Measurements from ENCODE around the gene ZNF660. TPM values are rescaled to one million over a fixed set of nuclear protein-coding genes. Genes with fewer than 3 reads are reported as not detected.

The ZNF660 gene
- total and polyA plus RNA-seq, 10 of the 15 experiments (the other 5 are each of a cell fraction or from before 2014, with no cell fraction given) = 0.62 to 2.6 (median 1.7) TPM

Other genes starting within 250 kb of the ZNF660 start
Only the 7 nearest of the 9 such genes appear.
- 4.9 and 5.4 TPM in 2 replicates for gene ZNF445, start 107.3 kb upstream of the ZNF660 start, total RNA-seq (2014; rRNA removed)
- gene ZNF445, start 107.3 kb upstream of the ZNF660 start, total RNA-seq (2014; rRNA removed; fragmentation: Illumina TruSeq; extraction: Trizol) = 7.6 and 9.0 TPM in 2 replicates
- gene ZNF445, start 107.3 kb upstream of the ZNF660 start, total RNA-seq (2021) = 14.4 and 15.5 TPM in 2 replicates
- 5.7 and 6.2 TPM in 2 replicates for gene ZNF445, start 107.3 kb upstream of the ZNF660 start, polyA plus RNA-seq (2011; rRNA removed)
- 7.2 and 8.6 TPM in 2 replicates for gene ZNF445, start 107.3 kb upstream of the ZNF660 start, polyA plus RNA-seq (2014; fragmentation: Illumina TruSeq; extraction: Trizol)
- gene ZNF445, start 107.3 kb upstream of the ZNF660 start, polyA plus RNA-seq (2014; fragmentation: Nextera tagmentation; extraction: Ambion mirVana) = under 1 TPM; 0.80 to 0.85 TPM
- 7.2 and 8.0 TPM in 2 replicates for gene ZNF445, start 107.3 kb upstream of the ZNF660 start, polyA plus RNA-seq (2014; rRNA removed)
- gene ZNF445, start 107.3 kb upstream of the ZNF660 start, polyA plus RNA-seq (2016; fragmentation: Nextera tagmentation; extraction: Ambion mirVana) = 1 to 10 TPM; 3.5 to 4.4 TPM
- gene ZKSCAN7, start 29.8 kb upstream of the ZNF660 start, total RNA-seq (2014; rRNA removed) = 4.9 and 6.0 TPM in 2 replicates
- gene ZKSCAN7, start 29.8 kb upstream of the ZNF660 start, total RNA-seq (2014; rRNA removed; fragmentation: Illumina TruSeq; extraction: Trizol) = 3.5 and 3.6 TPM in 2 replicates
- gene ZKSCAN7, start 29.8 kb upstream of the ZNF660 start, total RNA-seq (2021) = 3.6 and 4.6 TPM in 2 replicates
- 3.0 and 3.1 TPM in 2 replicates for gene ZKSCAN7, start 29.8 kb upstream of the ZNF660 start, polyA plus RNA-seq (2011; rRNA removed)
- gene ZKSCAN7, start 29.8 kb upstream of the ZNF660 start, polyA plus RNA-seq (2014; fragmentation: Illumina TruSeq; extraction: Trizol) = 3.7 and 4.5 TPM in 2 replicates
- under 1 TPM; 0.77 to 0.88 TPM for gene ZKSCAN7, start 29.8 kb upstream of the ZNF660 start, polyA plus RNA-seq (2014; fragmentation: Nextera tagmentation; extraction: Ambion mirVana)
- gene ZKSCAN7, start 29.8 kb upstream of the ZNF660 start, polyA plus RNA-seq (2014; rRNA removed) = 2.5 and 5.4 TPM in 2 replicates
- 1 to 10 TPM; 2.3 to 3.4 TPM for gene ZKSCAN7, start 29.8 kb upstream of the ZNF660 start, polyA plus RNA-seq (2016; fragmentation: Nextera tagmentation; extraction: Ambion mirVana)
- 10.1 and 12.4 TPM in 2 replicates for gene ZNF197, start 40.1 kb downstream of the ZNF660 start, total RNA-seq (2014; rRNA removed)
- gene ZNF197, start 40.1 kb downstream of the ZNF660 start, total RNA-seq (2014; rRNA removed; fragmentation: Illumina TruSeq; extraction: Trizol) = 16.5 and 16.6 TPM in 2 replicates
- gene ZNF197, start 40.1 kb downstream of the ZNF660 start, total RNA-seq (2021) = 10.0 and 10.2 TPM in 2 replicates
- gene ZNF197, start 40.1 kb downstream of the ZNF660 start, polyA plus RNA-seq (2011; rRNA removed) = 10.5 and 14.4 TPM in 2 replicates
- gene ZNF197, start 40.1 kb downstream of the ZNF660 start, polyA plus RNA-seq (2014; fragmentation: Illumina TruSeq; extraction: Trizol) = 14.5 and 15.3 TPM in 2 replicates
- 1 to 10 TPM; 3.2 to 4.4 TPM for gene ZNF197, start 40.1 kb downstream of the ZNF660 start, polyA plus RNA-seq (2014; fragmentation: Nextera tagmentation; extraction: Ambion mirVana)
- gene ZNF197, start 40.1 kb downstream of the ZNF660 start, polyA plus RNA-seq (2014; rRNA removed) = 6.7 and 9.4 TPM in 2 replicates
- gene ZNF197, start 40.1 kb downstream of the ZNF660 start, polyA plus RNA-seq (2016; fragmentation: Nextera tagmentation; extraction: Ambion mirVana) = 1 to 10 TPM; 7.6 to 7.8 TPM
- gene ZNF35, start 63.8 kb downstream of the ZNF660 start, total RNA-seq (2014; rRNA removed) = 12.4 and 14.3 TPM in 2 replicates
- gene ZNF35, start 63.8 kb downstream of the ZNF660 start, total RNA-seq (2014; rRNA removed; fragmentation: Illumina TruSeq; extraction: Trizol) = 21.1 and 21.2 TPM in 2 replicates
- gene ZNF35, start 63.8 kb downstream of the ZNF660 start, total RNA-seq (2021) = 15.2 and 18.2 TPM in 2 replicates
- gene ZNF35, start 63.8 kb downstream of the ZNF660 start, polyA plus RNA-seq (2011; rRNA removed) = 9.3 and 10.1 TPM in 2 replicates
- gene ZNF35, start 63.8 kb downstream of the ZNF660 start, polyA plus RNA-seq (2014; fragmentation: Illumina TruSeq; extraction: Trizol) = 16.9 and 17.4 TPM in 2 replicates
- gene ZNF35, start 63.8 kb downstream of the ZNF660 start, polyA plus RNA-seq (2014; fragmentation: Nextera tagmentation; extraction: Ambion mirVana) = 10 to 100 TPM; 14.3 to 14.7 TPM
- 7.0 and 10.0 TPM in 2 replicates for gene ZNF35, start 63.8 kb downstream of the ZNF660 start, polyA plus RNA-seq (2014; rRNA removed)
- 10 to 100 TPM; 10.8 to 12.3 TPM for gene ZNF35, start 63.8 kb downstream of the ZNF660 start, polyA plus RNA-seq (2016; fragmentation: Nextera tagmentation; extraction: Ambion mirVana)
- 0.96 and 1.5 TPM in 2 replicates for gene ZNF502, start 127.7 kb downstream of the ZNF660 start, total RNA-seq (2014; rRNA removed)
- 1.6 and 1.8 TPM in 2 replicates for gene ZNF502, start 127.7 kb downstream of the ZNF660 start, total RNA-seq (2014; rRNA removed; fragmentation: Illumina TruSeq; extraction: Trizol)
- gene ZNF502, start 127.7 kb downstream of the ZNF660 start, total RNA-seq (2021) = 1.2 and 1.4 TPM in 2 replicates
- 0.39 and 0.50 TPM in 2 replicates for gene ZNF502, start 127.7 kb downstream of the ZNF660 start, polyA plus RNA-seq (2011; rRNA removed)
- 1.2 and 1.6 TPM in 2 replicates for gene ZNF502, start 127.7 kb downstream of the ZNF660 start, polyA plus RNA-seq (2014; fragmentation: Illumina TruSeq; extraction: Trizol)
- 1 to 10 TPM in 1 of 2 experiments, under 1 TPM in 1; 0.84 to 1.0 TPM for gene ZNF502, start 127.7 kb downstream of the ZNF660 start, polyA plus RNA-seq (2014; fragmentation: Nextera tagmentation; extraction: Ambion mirVana)
- 0.61 and 0.69 TPM in 2 replicates for gene ZNF502, start 127.7 kb downstream of the ZNF660 start, polyA plus RNA-seq (2014; rRNA removed)
- 1 to 10 TPM; 1.3 to 1.7 TPM for gene ZNF502, start 127.7 kb downstream of the ZNF660 start, polyA plus RNA-seq (2016; fragmentation: Nextera tagmentation; extraction: Ambion mirVana)
- 2.8 and 3.2 TPM in 2 replicates for gene ZNF501, start 144.7 kb downstream of the ZNF660 start, total RNA-seq (2014; rRNA removed)
- gene ZNF501, start 144.7 kb downstream of the ZNF660 start, total RNA-seq (2014; rRNA removed; fragmentation: Illumina TruSeq; extraction: Trizol) = 1.5 and 1.9 TPM in 2 replicates
- 1.8 and 2.0 TPM in 2 replicates for gene ZNF501, start 144.7 kb downstream of the ZNF660 start, total RNA-seq (2021)
- 3.8 and 5.5 TPM in 2 replicates for gene ZNF501, start 144.7 kb downstream of the ZNF660 start, polyA plus RNA-seq (2011; rRNA removed)
- gene ZNF501, start 144.7 kb downstream of the ZNF660 start, polyA plus RNA-seq (2014; fragmentation: Illumina TruSeq; extraction: Trizol) = 1.3 and 2.1 TPM in 2 replicates
- gene ZNF501, start 144.7 kb downstream of the ZNF660 start, polyA plus RNA-seq (2014; fragmentation: Nextera tagmentation; extraction: Ambion mirVana) = under 1 TPM; 0.35 to 0.40 TPM
- gene ZNF501, start 144.7 kb downstream of the ZNF660 start, polyA plus RNA-seq (2014; rRNA removed) = 1.6 TPM in 2 replicates
- gene ZNF501, start 144.7 kb downstream of the ZNF660 start, polyA plus RNA-seq (2016; fragmentation: Nextera tagmentation; extraction: Ambion mirVana) = 1 to 10 TPM; 1.7 TPM
- 25.3 and 28.7 TPM in 2 replicates for gene KIAA1143, start 176.7 kb downstream of the ZNF660 start, total RNA-seq (2014; rRNA removed)
- gene KIAA1143, start 176.7 kb downstream of the ZNF660 start, total RNA-seq (2014; rRNA removed; fragmentation: Illumina TruSeq; extraction: Trizol) = 35.1 and 37.6 TPM in 2 replicates
- gene KIAA1143, start 176.7 kb downstream of the ZNF660 start, total RNA-seq (2021) = 26.6 and 29.7 TPM in 2 replicates
- 19.3 and 30.8 TPM in 2 replicates for gene KIAA1143, start 176.7 kb downstream of the ZNF660 start, polyA plus RNA-seq (2011; rRNA removed)
- 34.8 and 47.1 TPM in 2 replicates for gene KIAA1143, start 176.7 kb downstream of the ZNF660 start, polyA plus RNA-seq (2014; fragmentation: Illumina TruSeq; extraction: Trizol)
- gene KIAA1143, start 176.7 kb downstream of the ZNF660 start, polyA plus RNA-seq (2014; fragmentation: Nextera tagmentation; extraction: Ambion mirVana) = 10 to 100 TPM; 22.5 to 27.1 TPM
- gene KIAA1143, start 176.7 kb downstream of the ZNF660 start, polyA plus RNA-seq (2014; rRNA removed) = 10.8 and 11.4 TPM in 2 replicates
- gene KIAA1143, start 176.7 kb downstream of the ZNF660 start, polyA plus RNA-seq (2016; fragmentation: Nextera tagmentation; extraction: Ambion mirVana) = 10 to 100 TPM; 30.8 to 31.6 TPM